22Rv1 (cell line): ENCODE measurements around the gene CLASP1.

Experiments
- CTCF ChIP-seq: fragments of 450-650 bp; IDR thresholded peaks from 2 replicates; pipeline ENCODE4 v1.5.1; 2017; ENCODE audit warnings: mild to moderate bottlenecking
- ZFX ChIP-seq: fragments of 450-650 bp; IDR thresholded peaks from 2 replicates; pipeline ENCODE4 v1.6.1; 2017; ENCODE audit warnings: antibody characterized with exemption, borderline replicate concordance

GRCh38 chr2:121427187-121427689 lies 222.0 kb downstream of the CLASP1 start:
- TF ChIP-seq CTCF = no peak
- no peak for TF ChIP-seq ZFX
